GM12892 (cell line): ENCODE measurements around the gene LMBR1.

Experiments
- POLR2A ChIP-seq: IDR thresholded peaks from 2 replicates; pipeline ENCODE4 v1.6.1; 2011; ENCODE audit warnings: low read depth, low read length, control low read depth
- TAF1 ChIP-seq: IDR thresholded peaks from 2 replicates; pipeline ENCODE4 v1.6.1; 2011; ENCODE audit warnings: low read depth, mild to moderate bottlenecking, control low read depth, low read length, borderline replicate concordance

DNA sequence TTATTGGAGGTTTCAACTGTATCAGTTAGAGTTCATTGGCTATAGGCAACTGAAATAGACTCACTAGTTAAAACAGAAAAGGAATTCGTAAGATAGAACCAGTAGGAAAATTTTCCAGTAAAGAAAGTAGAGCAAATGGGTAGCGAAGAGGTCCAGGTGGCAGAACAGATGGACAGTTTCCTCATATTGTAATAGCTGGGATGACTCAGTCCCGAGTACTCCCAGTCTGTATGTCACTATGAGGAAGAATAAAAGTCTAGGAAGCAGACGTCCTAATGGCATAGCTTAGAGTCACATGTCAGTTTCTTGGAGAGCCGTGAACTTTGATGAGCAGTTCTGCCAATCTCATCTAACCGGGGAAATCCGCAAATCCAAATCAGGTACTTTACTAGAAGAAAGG lies 157.1 kb downstream of the LMBR1 start:
- TF ChIP-seq POLR2A (no peak), TAF1 (no peak)
